ENCODE data around the gene MYH7B.

MYH7B gene

DNA sequence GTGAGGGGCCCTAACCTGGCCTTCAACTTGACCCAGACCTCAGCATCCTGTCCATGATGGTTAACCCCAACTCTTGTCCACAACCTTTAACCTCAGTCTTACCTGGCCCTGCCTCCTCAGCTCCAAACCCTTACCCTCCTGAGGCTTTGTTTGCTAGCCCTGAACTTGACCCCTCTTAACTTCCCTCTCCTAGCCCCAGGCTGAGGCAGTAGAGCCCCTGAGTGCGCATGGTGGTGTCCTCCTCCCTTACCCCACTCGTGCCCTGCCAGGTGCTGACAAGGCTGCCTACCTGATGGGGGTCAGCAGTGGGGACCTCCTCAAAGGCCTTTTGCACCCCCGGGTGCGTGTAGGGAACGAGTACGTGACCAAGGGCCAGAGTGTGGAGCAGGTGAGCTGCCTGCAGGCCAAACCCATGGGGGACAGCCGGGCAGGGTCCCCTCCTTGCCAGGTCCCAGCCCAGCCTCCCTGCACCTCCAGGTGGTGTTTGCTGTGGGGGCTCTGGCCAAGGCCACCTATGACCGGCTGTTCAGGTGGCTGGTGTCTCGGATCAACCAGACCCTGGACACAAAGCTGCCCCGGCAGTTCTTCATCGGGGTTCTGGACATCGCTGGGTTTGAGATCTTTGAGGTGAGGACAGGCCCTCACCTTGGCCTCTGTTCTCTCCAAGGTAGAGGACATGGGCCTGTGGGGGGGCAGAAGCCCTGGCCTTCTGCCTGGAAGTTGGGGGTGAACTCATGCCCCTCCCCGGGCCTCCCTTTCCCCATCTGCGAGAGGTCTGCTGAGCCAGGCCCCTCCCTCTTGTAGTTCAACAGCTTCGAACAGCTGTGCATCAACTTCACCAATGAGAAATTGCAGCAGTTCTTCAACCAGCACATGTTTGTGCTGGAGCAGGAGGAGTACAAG, 31.9 kb downstream of the MYH7B start:
- H3K36me3 Mint-ChIP-seq (ENCODE audit: low read depth): no peaks in the 10 kb centered on the region
- no peak overlapping the region for H3K27ac Mint-ChIP-seq
- H3K4me3 Mint-ChIP-seq: no peak overlapping the region
- no peaks in the 10 kb centered on the region for H3K4me1 Mint-ChIP-seq (ENCODE audit: low read depth)
- no peaks in the 10 kb centered on the region for H3K9me3 Mint-ChIP-seq
- H3K27me3 Mint-ChIP-seq (ENCODE audit: low read depth): peaks cover 2% of the 10 kb centered on the region
- DNase-seq (ENCODE audit: low spot score): no peak

DNA sequence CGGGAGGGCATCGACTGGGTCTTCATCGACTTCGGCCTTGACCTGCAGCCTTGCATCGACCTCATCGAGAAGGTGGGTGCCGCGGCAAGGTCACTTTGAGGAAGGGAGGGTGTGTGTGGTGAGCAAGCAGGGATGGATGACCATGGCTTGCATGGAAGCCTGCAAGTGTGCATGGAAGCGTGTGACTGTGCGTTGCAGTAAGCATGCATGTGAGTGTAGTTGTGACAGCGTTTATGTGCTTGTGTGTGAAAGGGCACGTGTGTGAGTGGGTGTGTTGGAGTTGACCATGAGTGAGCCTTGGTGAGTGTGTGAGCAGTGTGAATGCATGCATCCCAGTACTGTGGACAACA, 32.5 kb downstream of the MYH7B start:
- no peak for DNase-seq (ENCODE audit: low spot score)

DNA sequence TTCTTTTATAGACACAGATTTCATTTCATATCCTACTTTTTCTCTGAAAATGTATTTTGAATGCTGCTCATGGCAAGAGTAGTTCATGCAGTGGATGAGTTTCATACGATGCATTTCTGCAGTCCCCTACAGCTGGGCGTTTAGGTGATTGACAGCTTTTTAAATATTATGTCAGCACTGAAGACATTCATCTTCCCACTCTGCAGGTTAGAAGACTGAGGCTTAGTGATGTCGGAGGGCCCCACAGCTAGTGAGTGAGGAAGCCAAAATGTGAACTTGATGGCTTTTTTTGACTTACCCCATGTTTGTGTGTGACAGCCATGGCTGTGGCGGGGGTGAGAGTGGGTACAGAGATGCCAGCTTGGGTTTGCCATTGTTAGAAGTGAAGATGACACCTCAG, 33.5 kb downstream of the MYH7B start:
- no peaks in the 10 kb centered on the region for H3K9me3 Mint-ChIP-seq
- H3K4me3 Mint-ChIP-seq: no peak overlapping the region
- no peaks in the 10 kb centered on the region for H3K27me3 Mint-ChIP-seq (ENCODE audit: low read depth)
- no peaks in the 10 kb centered on the region for H3K4me1 Mint-ChIP-seq (ENCODE audit: low read depth)
- DNase-seq (ENCODE audit: low spot score): no peak
- no peaks in the 10 kb centered on the region for H3K36me3 Mint-ChIP-seq (ENCODE audit: low read depth)
- no peak overlapping the region for H3K27ac Mint-ChIP-seq

More for the DNA sequence above, 32.5 kb downstream of the MYH7B start:
- H3K27ac Mint-ChIP-seq: no peak overlapping the region
- H3K27me3 Mint-ChIP-seq (ENCODE audit: low read depth): peaks cover 1% of the 10 kb centered on the region
- no peaks in the 10 kb centered on the region for H3K4me1 Mint-ChIP-seq (ENCODE audit: low read depth)
- no peaks in the 10 kb centered on the region for H3K36me3 Mint-ChIP-seq (ENCODE audit: low read depth)
- no peak overlapping the region for H3K4me3 Mint-ChIP-seq
- H3K9me3 Mint-ChIP-seq: no peaks in the 10 kb centered on the region

DNA sequence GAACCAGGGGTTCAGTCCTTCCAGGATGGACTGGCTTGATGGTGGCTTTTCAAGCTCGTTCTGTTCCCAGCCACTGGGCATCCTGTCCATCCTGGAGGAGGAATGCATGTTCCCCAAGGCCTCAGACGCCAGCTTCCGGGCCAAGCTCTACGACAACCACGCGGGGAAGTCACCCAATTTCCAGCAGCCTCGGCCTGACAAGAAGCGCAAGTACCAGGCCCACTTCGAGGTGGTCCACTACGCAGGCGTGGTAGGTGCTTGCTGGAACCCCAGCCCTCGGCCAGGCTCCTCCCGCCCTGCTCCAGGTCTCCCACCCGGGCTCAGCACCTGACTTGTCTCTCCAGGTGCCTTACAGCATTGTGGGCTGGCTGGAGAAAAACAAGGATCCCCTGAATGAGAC, 34.0 kb downstream of the MYH7B start:
- H3K27me3 Mint-ChIP-seq (ENCODE audit: low read depth): no peaks in the 10 kb centered on the region
- H3K9me3 Mint-ChIP-seq: no peaks in the 10 kb centered on the region

DNA sequence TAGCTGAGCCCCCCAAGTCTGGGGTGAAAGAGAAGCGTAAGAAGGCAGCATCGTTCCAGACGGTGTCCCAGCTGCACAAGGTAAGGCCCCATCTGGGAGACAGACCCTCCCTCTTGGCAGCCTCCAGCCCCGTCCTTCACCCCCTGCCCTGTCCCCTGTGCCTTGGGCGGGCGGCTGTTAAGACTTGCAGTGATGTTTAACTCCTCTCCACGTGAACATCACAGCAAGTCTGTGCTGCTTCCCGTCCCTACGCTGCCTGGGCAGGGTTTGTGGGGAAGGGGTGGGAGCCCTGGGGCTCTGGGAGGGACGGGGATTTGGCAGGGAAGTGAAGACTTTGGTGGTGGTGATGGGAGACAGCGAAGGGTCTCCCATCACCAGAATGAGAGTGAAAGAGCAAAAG, 34.6 kb downstream of the MYH7B start:
- Mint-ChIP-seq H3K9me3 (no peaks in the 10 kb centered on the region), H3K27ac (no peak overlapping the region), H3K27me3 (ENCODE audit: low read depth) (no peaks in the 10 kb centered on the region), H3K4me3 (no peak overlapping the region), H3K4me1 (ENCODE audit: low read depth) (no peaks in the 10 kb centered on the region), H3K36me3 (ENCODE audit: low read depth) (no peaks in the 10 kb centered on the region)
- DNase-seq (ENCODE audit: low spot score): no peak

More for the DNA sequence above, 34.0 kb downstream of the MYH7B start:
- Mint-ChIP-seq H3K4me3 (no peak overlapping the region), H3K36me3 (ENCODE audit: low read depth) (no peaks in the 10 kb centered on the region), H3K27ac (no peak overlapping the region), H3K4me1 (ENCODE audit: low read depth) (no peaks in the 10 kb centered on the region)
- DNase-seq (ENCODE audit: low spot score): no peak

DNA sequence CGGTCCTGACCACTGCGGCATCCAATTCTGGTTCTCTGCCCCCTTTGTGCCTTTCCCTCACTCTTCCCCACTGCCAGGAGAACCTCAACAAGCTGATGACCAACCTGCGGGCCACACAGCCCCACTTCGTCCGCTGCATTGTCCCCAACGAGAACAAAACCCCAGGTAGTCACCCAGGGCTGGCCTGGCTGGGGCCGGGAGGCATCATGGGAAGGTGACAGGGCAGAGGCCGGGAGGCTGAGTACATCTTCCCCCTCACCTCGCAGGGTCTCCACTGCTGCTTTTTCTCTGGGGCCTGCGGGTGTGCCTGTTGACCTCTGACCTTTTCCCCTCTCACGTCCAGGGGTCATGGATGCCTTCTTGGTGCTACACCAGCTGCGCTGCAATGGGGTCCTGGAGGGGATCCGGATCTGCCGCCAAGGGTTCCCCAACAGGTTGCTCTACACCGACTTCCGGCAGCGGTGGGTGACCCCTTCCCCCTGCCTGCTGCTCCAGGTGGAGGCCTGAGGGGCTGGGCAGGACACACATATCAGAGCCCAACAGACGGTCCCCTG, 35.1 kb downstream of the MYH7B start:
- no peak overlapping the region for H3K4me3 Mint-ChIP-seq
- H3K36me3 Mint-ChIP-seq (ENCODE audit: low read depth): no peaks in the 10 kb centered on the region
- DNase-seq (ENCODE audit: low spot score): no peak
- no peak overlapping the region for H3K27ac Mint-ChIP-seq
- H3K27me3 Mint-ChIP-seq (ENCODE audit: low read depth): no peaks in the 10 kb centered on the region
- H3K9me3 Mint-ChIP-seq: no peaks in the 10 kb centered on the region
- H3K4me1 Mint-ChIP-seq (ENCODE audit: low read depth): no peaks in the 10 kb centered on the region

DNA sequence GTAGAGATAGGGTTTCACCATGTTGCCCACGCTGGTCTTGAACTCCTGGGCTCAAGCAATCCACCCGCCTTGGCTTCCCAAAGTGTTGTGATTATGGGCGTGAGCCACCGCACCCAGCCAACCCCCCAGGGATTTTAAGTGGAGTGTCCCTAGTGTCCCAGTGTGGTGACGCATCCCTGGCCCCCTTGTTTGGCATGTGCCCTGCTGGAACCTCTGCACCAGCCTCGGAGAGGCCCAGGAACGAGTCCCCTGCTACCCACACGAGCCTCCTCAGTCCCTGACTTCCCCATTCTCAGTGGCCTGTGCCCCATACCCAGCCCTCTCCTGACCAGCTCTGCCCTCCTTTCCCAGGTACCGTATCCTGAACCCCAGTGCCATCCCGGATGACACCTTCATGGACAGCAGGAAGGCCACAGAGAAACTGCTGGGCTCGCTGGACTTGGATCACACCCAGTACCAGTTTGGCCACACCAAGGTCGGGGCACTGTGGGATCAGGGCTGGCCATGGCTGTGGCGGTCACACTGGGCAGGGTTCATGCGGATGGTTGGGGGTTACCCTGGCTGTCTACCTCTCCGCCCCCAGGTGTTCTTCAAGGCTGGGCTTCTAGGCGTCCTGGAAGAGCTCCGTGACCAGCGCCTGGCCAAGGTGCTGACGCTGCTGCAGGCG, 37.2 kb downstream of the MYH7B start:
- no peaks in the 10 kb centered on the region for H3K9me3 Mint-ChIP-seq
- DNase-seq (ENCODE audit: low spot score): no peak
- no peaks in the 10 kb centered on the region for H3K4me1 Mint-ChIP-seq (ENCODE audit: low read depth)
- peaks cover 9% of the 10 kb centered on the region for H3K36me3 Mint-ChIP-seq (ENCODE audit: low read depth)
- no peaks in the 10 kb centered on the region for H3K27me3 Mint-ChIP-seq (ENCODE audit: low read depth)
- no peak overlapping the region for H3K4me3 Mint-ChIP-seq
- no peak overlapping the region for H3K27ac Mint-ChIP-seq

DNA sequence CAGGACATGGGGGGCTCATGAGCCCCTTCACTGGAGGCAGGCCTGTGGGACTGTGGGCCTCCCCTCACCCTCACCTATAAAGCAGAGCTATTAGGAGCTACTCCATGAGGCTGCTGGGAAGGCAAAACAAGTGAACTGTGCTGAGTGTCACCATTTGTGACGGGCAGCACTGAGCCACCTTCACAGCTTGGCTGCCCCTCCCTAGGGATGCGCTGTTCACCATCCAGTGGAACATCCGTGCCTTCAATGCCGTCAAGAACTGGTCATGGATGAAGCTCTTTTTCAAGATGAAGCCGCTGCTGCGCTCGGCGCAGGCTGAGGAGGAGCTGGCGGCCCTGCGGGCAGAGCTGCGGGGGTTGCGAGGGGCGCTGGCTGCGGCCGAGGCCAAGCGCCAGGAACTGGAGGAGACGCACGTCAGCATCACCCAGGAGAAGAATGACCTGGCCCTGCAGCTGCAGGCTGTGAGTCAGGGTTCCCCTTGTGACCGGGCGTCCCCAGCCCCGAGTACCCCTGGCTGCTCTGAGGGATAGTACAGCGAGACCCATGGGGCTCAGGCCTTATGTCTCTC, 38.4 kb downstream of the MYH7B start:
- Mint-ChIP-seq H3K4me1 (ENCODE audit: low read depth) (no peaks in the 10 kb centered on the region), H3K27me3 (ENCODE audit: low read depth) (no peaks in the 10 kb centered on the region), H3K9me3 (no peaks in the 10 kb centered on the region), H3K4me3 (no peak overlapping the region), H3K27ac (no peak overlapping the region), H3K36me3 (ENCODE audit: low read depth) (peaks cover 19% of the 10 kb centered on the region)
- DNase-seq (ENCODE audit: low spot score): no peak

DNA sequence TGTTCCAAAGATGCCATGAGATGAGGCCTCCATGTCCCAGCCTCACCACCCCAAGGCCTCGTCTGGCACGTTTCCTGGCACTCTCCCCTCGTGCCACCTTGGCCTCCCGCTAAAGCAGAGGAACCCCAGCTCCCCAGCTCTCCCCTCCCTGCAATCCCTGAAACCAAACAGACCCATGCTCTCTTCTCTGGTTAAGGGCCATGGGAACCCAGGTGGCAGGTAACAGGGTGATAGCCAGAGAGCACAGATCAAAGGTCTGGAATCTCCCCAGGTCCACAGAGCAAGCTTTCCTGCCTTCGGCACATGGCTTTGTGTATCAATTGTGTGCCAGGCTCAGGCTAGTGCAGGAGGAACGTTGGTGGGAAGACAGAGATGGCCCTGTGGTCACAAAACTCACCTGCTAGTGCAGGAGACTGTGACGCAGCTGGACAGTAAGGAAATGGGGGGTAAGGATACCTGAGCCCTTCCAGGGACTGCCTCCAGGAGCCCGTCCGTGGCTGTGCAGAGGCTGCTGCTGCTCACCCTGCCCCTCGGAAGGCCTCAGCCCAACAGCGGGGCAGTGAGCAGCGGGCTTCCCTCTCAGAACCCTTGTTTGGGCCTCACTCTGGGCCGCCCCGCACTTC, 39.0 kb downstream of the MYH7B start:
- H3K4me3 Mint-ChIP-seq: no peak overlapping the region
- H3K9me3 Mint-ChIP-seq: no peaks in the 10 kb centered on the region
- no peaks in the 10 kb centered on the region for H3K4me1 Mint-ChIP-seq (ENCODE audit: low read depth)
- no peaks in the 10 kb centered on the region for H3K27me3 Mint-ChIP-seq (ENCODE audit: low read depth)
- H3K27ac Mint-ChIP-seq: no peak overlapping the region
- no peak for DNase-seq (ENCODE audit: low spot score)
- H3K36me3 Mint-ChIP-seq (ENCODE audit: low read depth): peaks cover 23% of the 10 kb centered on the region

DNA sequence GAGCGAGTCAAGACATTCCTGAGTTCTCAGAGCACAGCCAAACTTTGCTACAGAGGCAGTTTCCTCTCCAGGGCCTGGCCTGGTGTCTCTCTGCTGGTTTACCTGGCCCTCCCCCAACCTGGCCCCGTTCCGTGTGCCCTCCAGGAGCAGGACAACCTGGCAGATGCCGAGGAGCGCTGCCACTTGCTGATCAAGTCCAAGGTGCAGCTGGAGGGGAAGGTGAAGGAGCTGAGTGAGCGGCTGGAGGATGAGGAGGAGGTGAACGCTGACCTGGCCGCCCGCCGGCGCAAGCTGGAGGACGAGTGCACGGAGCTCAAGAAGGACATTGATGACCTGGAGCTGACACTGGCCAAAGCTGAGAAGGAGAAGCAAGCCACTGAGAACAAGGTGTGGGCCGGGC, 39.5 kb downstream of the MYH7B start:
- Mint-ChIP-seq H3K27me3 (ENCODE audit: low read depth) (no peaks in the 10 kb centered on the region), H3K36me3 (ENCODE audit: low read depth) (peaks cover 27% of the 10 kb centered on the region), H3K27ac (no peak overlapping the region), H3K9me3 (no peaks in the 10 kb centered on the region), H3K4me3 (no peak overlapping the region), H3K4me1 (ENCODE audit: low read depth) (no peaks in the 10 kb centered on the region)
- DNase-seq (ENCODE audit: low spot score): no peak

DNA sequence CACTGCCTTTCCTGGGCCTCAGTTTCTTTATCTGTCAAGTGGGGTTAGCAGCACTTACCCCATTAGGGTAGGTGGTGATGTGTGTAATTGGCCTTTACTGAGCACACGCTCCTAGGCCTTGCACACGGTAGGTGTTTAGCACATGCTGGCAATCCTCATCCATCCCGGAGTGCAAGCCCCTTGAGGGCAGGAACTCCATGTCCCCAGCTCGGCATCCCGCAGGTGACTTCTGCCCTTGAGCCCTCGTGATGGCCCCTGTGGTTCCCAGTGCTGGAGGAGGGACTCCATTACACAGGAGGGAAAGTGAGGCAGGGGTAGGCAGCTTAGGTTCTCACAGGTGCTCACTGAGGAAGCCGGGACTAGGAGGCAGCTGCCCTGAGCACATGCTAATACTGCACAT, 40.0 kb downstream of the MYH7B start:
- H3K4me1 Mint-ChIP-seq (ENCODE audit: low read depth): no peaks in the 10 kb centered on the region
- H3K36me3 Mint-ChIP-seq (ENCODE audit: low read depth): peaks cover 29% of the 10 kb centered on the region
- H3K27me3 Mint-ChIP-seq (ENCODE audit: low read depth): no peaks in the 10 kb centered on the region
- H3K27ac Mint-ChIP-seq: no peak overlapping the region
- H3K4me3 Mint-ChIP-seq: no peak overlapping the region
- no peak for DNase-seq (ENCODE audit: low spot score)
- no peaks in the 10 kb centered on the region for H3K9me3 Mint-ChIP-seq

DNA sequence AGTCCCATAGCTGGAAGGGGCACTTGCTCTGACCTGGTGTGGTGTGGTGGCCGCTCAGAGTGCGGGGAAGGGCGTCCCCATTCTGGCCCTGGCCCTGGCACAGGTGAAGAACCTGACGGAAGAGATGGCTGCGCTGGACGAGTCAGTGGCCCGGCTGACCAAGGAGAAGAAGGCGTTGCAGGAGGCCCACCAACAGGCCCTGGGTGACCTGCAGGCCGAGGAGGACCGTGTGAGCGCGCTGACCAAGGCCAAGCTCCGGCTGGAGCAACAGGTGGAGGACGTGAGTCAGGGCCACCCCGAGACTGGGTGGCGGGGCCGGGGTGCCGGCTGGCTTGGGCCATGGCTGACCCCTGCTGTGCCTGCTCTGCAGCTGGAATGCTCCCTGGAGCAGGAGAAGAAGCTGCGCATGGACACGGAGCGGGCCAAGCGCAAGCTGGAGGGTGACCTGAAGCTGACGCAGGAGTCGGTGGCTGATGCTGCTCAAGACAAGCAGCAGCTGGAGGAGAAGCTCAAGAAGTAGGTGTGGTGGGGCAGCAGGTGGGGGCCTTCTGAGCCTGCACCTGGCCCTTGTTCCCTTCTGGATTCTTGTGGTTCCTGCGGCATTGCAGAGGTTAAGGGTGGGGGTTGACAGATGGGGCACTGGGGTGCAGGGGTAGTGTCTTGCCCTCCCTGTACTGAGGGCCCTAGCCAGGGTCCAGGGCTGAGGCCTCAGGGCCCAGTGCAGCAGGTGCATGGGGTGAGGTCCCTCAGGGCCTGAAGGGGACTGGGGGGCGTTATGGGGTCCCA, 40.8 kb downstream of the MYH7B start:
- Mint-ChIP-seq H3K9me3 (no peaks in the 10 kb centered on the region), H3K36me3 (ENCODE audit: low read depth) (peaks cover 31% of the 10 kb centered on the region), H3K27me3 (ENCODE audit: low read depth) (no peaks in the 10 kb centered on the region), H3K27ac (no peak overlapping the region), H3K4me3 (no peak overlapping the region), H3K4me1 (ENCODE audit: low read depth) (no peaks in the 10 kb centered on the region)
- DNase-seq (ENCODE audit: low spot score): no peak

DNA sequence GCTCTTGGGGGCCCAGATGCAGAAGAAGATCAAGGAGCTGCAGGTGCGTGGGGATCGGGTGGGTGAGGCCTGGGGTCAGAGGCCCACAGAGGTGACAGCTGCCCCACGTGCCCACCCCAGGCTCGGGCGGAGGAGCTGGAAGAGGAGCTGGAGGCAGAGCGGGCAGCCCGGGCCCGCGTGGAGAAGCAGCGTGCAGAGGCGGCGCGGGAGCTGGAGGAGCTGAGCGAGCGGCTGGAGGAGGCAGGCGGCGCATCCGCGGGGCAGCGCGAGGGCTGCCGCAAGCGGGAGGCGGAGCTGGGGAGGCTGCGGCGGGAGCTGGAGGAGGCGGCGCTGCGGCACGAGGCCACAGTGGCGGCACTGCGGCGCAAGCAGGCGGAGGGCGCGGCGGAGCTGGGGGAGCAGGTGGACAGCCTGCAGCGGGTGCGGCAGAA, 41.5 kb downstream of the MYH7B start:
- H3K9me3 Mint-ChIP-seq: no peaks in the 10 kb centered on the region
- no peaks in the 10 kb centered on the region for H3K27me3 Mint-ChIP-seq (ENCODE audit: low read depth)
- peaks cover 32% of the 10 kb centered on the region for H3K36me3 Mint-ChIP-seq (ENCODE audit: low read depth)
- no peak overlapping the region for H3K4me3 Mint-ChIP-seq
- no peak overlapping the region for H3K27ac Mint-ChIP-seq
- no peak for DNase-seq (ENCODE audit: low spot score)
- no peaks in the 10 kb centered on the region for H3K4me1 Mint-ChIP-seq (ENCODE audit: low read depth)
